SK-N-SH (cell line): ENCODE measurements around the gene SSX2IP. TPM values are rescaled to one million over a fixed set of nuclear protein-coding genes. Genes with fewer than 3 reads are reported as not detected.

Source experiments
- CTCF ChIA-PET: fragments of 300-600, 350-600 bp; formaldehyde crosslinking; extraction: SDS; loops from one replicate; lab custom pipeline; 2021; lab: Yijun Ruan, JAX
- POLR2A ChIA-PET: fragments of 350-600 bp; sonication (Branson Sonifier 250); formaldehyde crosslinking; extraction: SDS; loops from one replicate; lab custom pipeline; 2020; ENCODE audit warnings: antibody characterized with exemption, inconsistent platforms; lab: Yijun Ruan, JAX
- DNase-seq: peaks from one replicate; pipeline ENCODE4 v3.0.0; 2012
- H2AFZ ChIP-seq: fragments of 200-600 bp; sonication (generic); 2 replicates; pipeline ENCODE4 v1.8.1; 2016; ENCODE audit warnings: antibody characterized with exemption, mild to moderate bottlenecking, low read depth
- H3F3A ChIP-seq: fragments of 200-600 bp; sonication (generic); replicated peaks from 2 replicates; pipeline ENCODE3; 2016; ENCODE audit warnings: antibody characterized with exemption, mild to moderate bottlenecking; ENCODE audit not compliant: insufficient read depth
- H3K27ac ChIP-seq, 2 experiments: fragments of 200-500 bp in 1 of 2; fragments of 200-600 bp in 1 of 2; sonication (Bioruptor generic) in 1 of 2; sonication (generic), shearing (Covaris generic) in 1 of 2; 2 replicates each; pipeline versions ENCODE4 v1.5.1 to v1.6.1; 2014 to 2016; ENCODE audit warnings: low read depth in 2 of 2, inconsistent platforms in 1 of 2, low read length in 1 of 2, mild to moderate bottlenecking in 1 of 2, mixed read lengths in 1 of 2
- H3K27me3 ChIP-seq: fragments of 200-600 bp; sonication (generic), shearing (Covaris generic); 2 replicates; pipeline ENCODE4 v1.6.1; 2016; ENCODE audit warnings: mixed run types; ENCODE audit not compliant: insufficient read depth
- H3K36me3 ChIP-seq, 2 experiments: fragments of 200-500 bp in 1 of 2; fragments of 200-600 bp in 1 of 2; sonication (Bioruptor generic) in 1 of 2; sonication (generic) in 1 of 2; replicated peaks in 1 of 2; 2 replicates each; pipeline versions ENCODE3 to v1.5.1; 2014 to 2016; ENCODE audit warnings: low read length in 1 of 2, mild to moderate bottlenecking in 1 of 2; ENCODE audit not compliant: insufficient read depth in 2 of 2, control insufficient read depth in 1 of 2
- H3K4me1 ChIP-seq, 2 experiments: fragments of 200-500 bp in 1 of 2; fragments of 200-600 bp in 1 of 2; sonication (Bioruptor generic) in 1 of 2; sonication (generic), shearing (Covaris generic) in 1 of 2; 2 replicates each; pipeline versions ENCODE4 v1.5.1 to v1.6.1; 2014 to 2016; ENCODE audit warnings: low read depth in 1 of 2, low read length in 1 of 2, mixed run types in 1 of 2; ENCODE audit not compliant: insufficient read depth in 2 of 2, control insufficient read depth in 1 of 2
- H3K4me2 ChIP-seq: fragments of 200-600 bp; sonication (generic), shearing (Covaris generic); 2 replicates; pipeline ENCODE4 v1.6.1; 2017; ENCODE audit warnings: mixed run types
- H3K4me3 ChIP-seq, 2 experiments: fragments of 200-500 bp in 1 of 2; fragments of 200-600 bp in 1 of 2; sonication (Bioruptor generic) in 1 of 2; sonication (generic), shearing (Covaris generic) in 1 of 2; 2 replicates each; pipeline versions ENCODE4 v1.5.1 to v1.8.1; 2014 to 2016; ENCODE audit warnings: low read depth in 2 of 2, inconsistent platforms in 1 of 2, low read length in 1 of 2, mild to moderate bottlenecking in 1 of 2, mixed read lengths in 1 of 2, moderate library complexity in 1 of 2
- H3K79me2 ChIP-seq: fragments of 200-600 bp; sonication (generic); 2 replicates; pipeline ENCODE4 v1.8.1; 2017; ENCODE audit warnings: mild to moderate bottlenecking; ENCODE audit not compliant: insufficient read depth
- H3K9ac ChIP-seq: fragments of 200-600 bp; sonication (generic); 2 replicates; pipeline ENCODE4 v1.6.1; 2017; ENCODE audit warnings: mixed run types
- H3K9me2 ChIP-seq: fragments of 200-600 bp; sonication (generic); 2 replicates; pipeline ENCODE4 v1.6.1; 2017; ENCODE audit warnings: mixed run types
- H3K9me3 ChIP-seq: fragments of 200-600 bp; sonication (generic); 2 replicates; pipeline ENCODE4 v1.6.1; 2017; ENCODE audit warnings: mixed run types, mild to moderate bottlenecking, moderate library complexity
- H4K20me1 ChIP-seq: fragments of 200-600 bp; sonication (generic); 2 replicates; pipeline ENCODE4 v1.6.1; 2017; ENCODE audit warnings: mild to moderate bottlenecking, mixed run types; ENCODE audit not compliant: insufficient read depth
- FOSL2 ChIP-seq: IDR thresholded peaks from 2 replicates; pipeline ENCODE4 v1.4.0; 2012; ENCODE audit warnings: low read depth, mild to moderate bottlenecking, moderate library complexity, borderline replicate concordance
- GATA2 ChIP-seq: sonication (generic); formaldehyde crosslinking; IDR thresholded peaks from 2 replicates; pipeline ENCODE4 v1.5.0; 2020; ENCODE audit warnings: mild to moderate bottlenecking, missing genetic modification reagents
- MXI1 ChIP-seq: IDR thresholded peaks from 2 replicates; pipeline ENCODE4 v1.6.1; 2012; ENCODE audit warnings: mild to moderate bottlenecking, low read depth, low read length, improper control_type of control experiment
- RXRA ChIP-seq: IDR thresholded peaks from 2 replicates; pipeline ENCODE4 v1.4.0; 2012; ENCODE audit warnings: low read depth, mild to moderate bottlenecking, borderline replicate concordance
- SMC3 ChIP-seq: IDR thresholded peaks from 2 replicates; pipeline ENCODE4 v1.6.1; 2012; ENCODE audit warnings: low read depth, low read length, improper control_type of control experiment
- TCF12 ChIP-seq: IDR thresholded peaks from 2 replicates; pipeline ENCODE4 v1.4.0; 2012
- YY1 ChIP-seq: IDR thresholded peaks from 2 replicates; pipeline ENCODE4 v1.4.0; 2012; ENCODE audit warnings: low read depth, mild to moderate bottlenecking
- WGBS: methylation state at CpG from one replicate; pipeline ENCODE4 v1.1.6; 2017; ENCODE audit warnings: low lambda C conversion rate; 5-methylcytosine and 5-hydroxymethylcytosine counted together
- polyA plus RNA-seq, 3 experiments: library from polyadenylated mRNA; depleted of rRNA; stranded (reverse); fragments of >200 nt; gene quantifications; 2 replicates each; pipeline ENCODE4 v1.2.3, GENCODE V29; 2012
- TF ChIP-seq, protein P1 (sequence below): fragments of 200-600 bp; sonication (generic); IDR thresholded peaks from 2 replicates; pipeline ENCODE4 v1.6.1; 2017; ENCODE audit warnings: antibody characterized with exemption, mild to moderate bottlenecking, moderate library complexity
- TF ChIP-seq, protein P2 (sequence below): IDR thresholded peaks from 2 replicates; pipeline ENCODE4 v1.6.1; 2012; ENCODE audit warnings: mild to moderate bottlenecking, low read depth, low read length, moderate library complexity
- TF ChIP-seq, protein P3 (sequence below): IDR thresholded peaks from 2 replicates; pipeline ENCODE4 v1.4.0; 2012; ENCODE audit warnings: low read depth, borderline replicate concordance

SSX2IP gene
- polyA plus RNA-seq, 1 of the 3 experiments (the other 2 are of a cell fraction) = 7.7 TPM

DNA sequence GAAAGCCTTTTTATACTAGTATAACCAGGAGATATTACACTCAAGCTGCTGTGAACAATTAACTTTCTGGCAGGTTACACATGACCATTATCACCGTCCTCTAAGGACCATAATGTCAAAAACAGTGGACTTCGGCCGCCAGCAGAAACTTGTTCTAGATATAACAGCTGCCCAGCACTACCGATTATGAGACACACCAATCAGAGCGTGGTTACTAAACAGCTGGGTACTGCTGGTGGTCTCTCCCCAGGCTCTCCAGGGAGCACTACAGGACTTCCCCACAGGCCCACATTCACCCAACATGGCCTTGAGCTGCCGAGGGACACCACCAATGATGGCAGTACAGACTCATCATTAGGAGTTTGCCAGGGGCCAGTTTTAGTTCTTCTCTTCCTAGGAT lies 58.1 kb downstream of the SSX2IP start:
- no peaks in the 10 kb centered on the region; the same call in 1 of the 2 replicates for H3K9me3 ChIP-seq
- H3K4me2 ChIP-seq = no peak overlapping the region
- no peaks in the 10 kb centered on the region for H3K27me3 ChIP-seq
- CTCF ChIA-PET = interaction anchor here (0.7 to 1.7 kb wide), 3 partner anchors 10 to 324 kb away, joined by 3 to 5 read pairs (median 5); no protein-coding TSS in a partner anchor
- POLR2A ChIA-PET = no interaction called here
- 75% methylated on average over 6 of the region's 6 CpGs for WGBS
- TF ChIP-seq MXI1 (no peak), SMC3 (no peak), TCF12 (no peak), FOSL2 (no peak), YY1 (no peak), RXRA (no peak), GATA2 (CRISPR knock-in tag) (no peak)
- TF ChIP-seq, protein P1, sequence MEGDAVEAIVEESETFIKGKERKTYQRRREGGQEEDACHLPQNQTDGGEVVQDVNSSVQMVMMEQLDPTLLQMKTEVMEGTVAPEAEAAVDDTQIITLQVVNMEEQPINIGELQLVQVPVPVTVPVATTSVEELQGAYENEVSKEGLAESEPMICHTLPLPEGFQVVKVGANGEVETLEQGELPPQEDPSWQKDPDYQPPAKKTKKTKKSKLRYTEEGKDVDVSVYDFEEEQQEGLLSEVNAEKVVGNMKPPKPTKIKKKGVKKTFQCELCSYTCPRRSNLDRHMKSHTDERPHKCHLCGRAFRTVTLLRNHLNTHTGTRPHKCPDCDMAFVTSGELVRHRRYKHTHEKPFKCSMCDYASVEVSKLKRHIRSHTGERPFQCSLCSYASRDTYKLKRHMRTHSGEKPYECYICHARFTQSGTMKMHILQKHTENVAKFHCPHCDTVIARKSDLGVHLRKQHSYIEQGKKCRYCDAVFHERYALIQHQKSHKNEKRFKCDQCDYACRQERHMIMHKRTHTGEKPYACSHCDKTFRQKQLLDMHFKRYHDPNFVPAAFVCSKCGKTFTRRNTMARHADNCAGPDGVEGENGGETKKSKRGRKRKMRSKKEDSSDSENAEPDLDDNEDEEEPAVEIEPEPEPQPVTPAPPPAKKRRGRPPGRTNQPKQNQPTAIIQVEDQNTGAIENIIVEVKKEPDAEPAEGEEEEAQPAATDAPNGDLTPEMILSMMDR = no peak
- TF ChIP-seq, protein P2, sequence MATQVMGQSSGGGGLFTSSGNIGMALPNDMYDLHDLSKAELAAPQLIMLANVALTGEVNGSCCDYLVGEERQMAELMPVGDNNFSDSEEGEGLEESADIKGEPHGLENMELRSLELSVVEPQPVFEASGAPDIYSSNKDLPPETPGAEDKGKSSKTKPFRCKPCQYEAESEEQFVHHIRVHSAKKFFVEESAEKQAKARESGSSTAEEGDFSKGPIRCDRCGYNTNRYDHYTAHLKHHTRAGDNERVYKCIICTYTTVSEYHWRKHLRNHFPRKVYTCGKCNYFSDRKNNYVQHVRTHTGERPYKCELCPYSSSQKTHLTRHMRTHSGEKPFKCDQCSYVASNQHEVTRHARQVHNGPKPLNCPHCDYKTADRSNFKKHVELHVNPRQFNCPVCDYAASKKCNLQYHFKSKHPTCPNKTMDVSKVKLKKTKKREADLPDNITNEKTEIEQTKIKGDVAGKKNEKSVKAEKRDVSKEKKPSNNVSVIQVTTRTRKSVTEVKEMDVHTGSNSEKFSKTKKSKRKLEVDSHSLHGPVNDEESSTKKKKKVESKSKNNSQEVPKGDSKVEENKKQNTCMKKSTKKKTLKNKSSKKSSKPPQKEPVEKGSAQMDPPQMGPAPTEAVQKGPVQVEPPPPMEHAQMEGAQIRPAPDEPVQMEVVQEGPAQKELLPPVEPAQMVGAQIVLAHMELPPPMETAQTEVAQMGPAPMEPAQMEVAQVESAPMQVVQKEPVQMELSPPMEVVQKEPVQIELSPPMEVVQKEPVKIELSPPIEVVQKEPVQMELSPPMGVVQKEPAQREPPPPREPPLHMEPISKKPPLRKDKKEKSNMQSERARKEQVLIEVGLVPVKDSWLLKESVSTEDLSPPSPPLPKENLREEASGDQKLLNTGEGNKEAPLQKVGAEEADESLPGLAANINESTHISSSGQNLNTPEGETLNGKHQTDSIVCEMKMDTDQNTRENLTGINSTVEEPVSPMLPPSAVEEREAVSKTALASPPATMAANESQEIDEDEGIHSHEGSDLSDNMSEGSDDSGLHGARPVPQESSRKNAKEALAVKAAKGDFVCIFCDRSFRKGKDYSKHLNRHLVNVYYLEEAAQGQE = no peak
- TF ChIP-seq, protein P3, sequence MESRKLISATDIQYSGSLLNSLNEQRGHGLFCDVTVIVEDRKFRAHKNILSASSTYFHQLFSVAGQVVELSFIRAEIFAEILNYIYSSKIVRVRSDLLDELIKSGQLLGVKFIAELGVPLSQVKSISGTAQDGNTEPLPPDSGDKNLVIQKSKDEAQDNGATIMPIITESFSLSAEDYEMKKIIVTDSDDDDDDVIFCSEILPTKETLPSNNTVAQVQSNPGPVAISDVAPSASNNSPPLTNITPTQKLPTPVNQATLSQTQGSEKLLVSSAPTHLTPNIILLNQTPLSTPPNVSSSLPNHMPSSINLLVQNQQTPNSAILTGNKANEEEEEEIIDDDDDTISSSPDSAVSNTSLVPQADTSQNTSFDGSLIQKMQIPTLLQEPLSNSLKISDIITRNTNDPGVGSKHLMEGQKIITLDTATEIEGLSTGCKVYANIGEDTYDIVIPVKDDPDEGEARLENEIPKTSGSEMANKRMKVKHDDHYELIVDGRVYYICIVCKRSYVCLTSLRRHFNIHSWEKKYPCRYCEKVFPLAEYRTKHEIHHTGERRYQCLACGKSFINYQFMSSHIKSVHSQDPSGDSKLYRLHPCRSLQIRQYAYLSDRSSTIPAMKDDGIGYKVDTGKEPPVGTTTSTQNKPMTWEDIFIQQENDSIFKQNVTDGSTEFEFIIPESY = no peak
- no peaks in the 10 kb centered on the region for H4K20me1 ChIP-seq
- H3K9me2 ChIP-seq = no peaks in the 10 kb centered on the region
- H3K79me2 ChIP-seq = no peaks in the 10 kb centered on the region
- no peak overlapping the region for H3K9ac ChIP-seq
- peak overlapping the region in 1 of 2 experiments; percentile 61; a peak in 2 of 4 replicates for H3K27ac ChIP-seq
- H3F3A ChIP-seq = peaks cover 10% of the 10 kb centered on the region
- peaks cover 7 to 13% of the 10 kb centered on the region in 2 experiments; a peak in 3 of 4 replicates for H3K4me1 ChIP-seq
- H3K36me3 ChIP-seq = no peaks in the 10 kb centered on the region
- H2AFZ ChIP-seq = no peak overlapping the region
- DNase-seq = no peak
- H3K4me3 ChIP-seq = no peak overlapping the region
